ENCODE measurements around the gene TTC21A. TPM values are rescaled to one million over a fixed set of nuclear protein-coding genes. Genes with fewer than 3 reads are reported as not detected.

Gene TTC21A
- total RNA-seq, 6 experiments from 2014 or later, result 1.4 to 3.5 (median 2.5) TPM

DNA sequence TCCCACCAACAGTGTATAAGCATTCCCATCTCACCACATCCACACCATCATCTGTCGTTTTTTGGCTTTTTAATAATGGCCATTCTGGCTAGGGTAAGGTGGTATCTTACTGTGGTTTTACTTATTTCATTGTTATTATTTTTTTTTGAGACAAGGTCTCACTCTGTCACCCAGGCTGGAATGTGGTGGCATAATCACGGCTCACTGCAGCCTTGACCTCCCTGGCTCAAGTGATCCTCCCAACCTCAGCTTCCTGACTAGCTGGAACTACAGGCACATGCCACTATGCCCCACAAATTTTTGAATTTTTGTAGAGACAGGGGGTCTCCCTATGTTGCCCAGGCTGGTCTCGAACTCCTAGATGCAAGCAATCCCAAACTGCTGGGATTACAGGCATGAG lies 56.9 kb downstream of the TTC21A start:
- WGBS (ENCODE audit: insufficient coverage, low coverage, low lambda C conversion rate, missing lambda C conversion rate), result 79% methylated on average over 3 of the region's 3 CpGs

DNA sequence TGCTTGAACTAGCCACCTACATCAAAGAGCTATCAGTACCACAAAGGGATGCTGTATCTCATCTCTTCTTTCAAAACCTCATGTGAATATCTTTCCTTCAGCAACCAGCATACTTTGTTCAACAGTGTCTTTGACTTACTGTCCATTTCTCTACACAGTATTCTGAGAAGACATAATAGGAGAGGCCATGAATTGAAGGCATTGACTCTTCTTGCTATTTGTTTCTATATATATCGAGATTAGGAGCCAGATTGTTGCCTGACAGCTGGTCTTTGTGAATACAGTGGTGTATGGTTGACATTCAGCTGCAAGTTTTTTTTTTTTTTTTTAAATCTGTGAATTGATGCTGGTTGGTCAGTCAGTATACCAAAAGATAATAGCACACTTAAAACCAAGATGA lies 58.0 kb downstream of the TTC21A start:
- Histone ChIP-seq H3K4me1 (peaks cover 0 to 22% (median 8%) of the 10 kb centered on the region in 4 donors), H3K27me3 (no peaks in the 10 kb centered on the region), H3K36me3 (no peaks in the 10 kb centered on the region), H3K27ac (no peak overlapping the region), H3K9me3 (no peaks in the 10 kb centered on the region), H3K4me3 (no peak overlapping the region)
- TF ChIP-seq POLR2A (IDR thresholded peaks at IDR 0.05), result no peak
- TF ChIP-seq, protein P1, sequence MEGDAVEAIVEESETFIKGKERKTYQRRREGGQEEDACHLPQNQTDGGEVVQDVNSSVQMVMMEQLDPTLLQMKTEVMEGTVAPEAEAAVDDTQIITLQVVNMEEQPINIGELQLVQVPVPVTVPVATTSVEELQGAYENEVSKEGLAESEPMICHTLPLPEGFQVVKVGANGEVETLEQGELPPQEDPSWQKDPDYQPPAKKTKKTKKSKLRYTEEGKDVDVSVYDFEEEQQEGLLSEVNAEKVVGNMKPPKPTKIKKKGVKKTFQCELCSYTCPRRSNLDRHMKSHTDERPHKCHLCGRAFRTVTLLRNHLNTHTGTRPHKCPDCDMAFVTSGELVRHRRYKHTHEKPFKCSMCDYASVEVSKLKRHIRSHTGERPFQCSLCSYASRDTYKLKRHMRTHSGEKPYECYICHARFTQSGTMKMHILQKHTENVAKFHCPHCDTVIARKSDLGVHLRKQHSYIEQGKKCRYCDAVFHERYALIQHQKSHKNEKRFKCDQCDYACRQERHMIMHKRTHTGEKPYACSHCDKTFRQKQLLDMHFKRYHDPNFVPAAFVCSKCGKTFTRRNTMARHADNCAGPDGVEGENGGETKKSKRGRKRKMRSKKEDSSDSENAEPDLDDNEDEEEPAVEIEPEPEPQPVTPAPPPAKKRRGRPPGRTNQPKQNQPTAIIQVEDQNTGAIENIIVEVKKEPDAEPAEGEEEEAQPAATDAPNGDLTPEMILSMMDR (IDR thresholded peaks at IDR 0.05), result no peak
- intact Hi-C loops (cut with DNase I), result no loop called here
- 80% methylated on average over 1 of the region's 1 CpG for WGBS (ENCODE audit: insufficient coverage, low coverage, low lambda C conversion rate, missing lambda C conversion rate)
- no peak for ATAC-seq
- no peak for DNase-seq

More for the DNA sequence above, 56.9 kb downstream of the TTC21A start:
- intact Hi-C loops (cut with DNase I), result no loop called here
- Histone ChIP-seq H3K9me3 (no peaks in the 10 kb centered on the region), H3K27me3 (no peaks in the 10 kb centered on the region), H3K4me3 (no peak overlapping the region), H3K36me3 (no peaks in the 10 kb centered on the region), H3K4me1 (peaks cover 0 to 30% (median 9%) of the 10 kb centered on the region in 4 donors), H3K27ac (no peak overlapping the region)
- ATAC-seq (no peak), DNase-seq (no peak)
- TF ChIP-seq POLR2A (IDR thresholded peaks at IDR 0.05), result no peak
- TF ChIP-seq, protein P1 (IDR thresholded peaks at IDR 0.05), result no peak

DNA sequence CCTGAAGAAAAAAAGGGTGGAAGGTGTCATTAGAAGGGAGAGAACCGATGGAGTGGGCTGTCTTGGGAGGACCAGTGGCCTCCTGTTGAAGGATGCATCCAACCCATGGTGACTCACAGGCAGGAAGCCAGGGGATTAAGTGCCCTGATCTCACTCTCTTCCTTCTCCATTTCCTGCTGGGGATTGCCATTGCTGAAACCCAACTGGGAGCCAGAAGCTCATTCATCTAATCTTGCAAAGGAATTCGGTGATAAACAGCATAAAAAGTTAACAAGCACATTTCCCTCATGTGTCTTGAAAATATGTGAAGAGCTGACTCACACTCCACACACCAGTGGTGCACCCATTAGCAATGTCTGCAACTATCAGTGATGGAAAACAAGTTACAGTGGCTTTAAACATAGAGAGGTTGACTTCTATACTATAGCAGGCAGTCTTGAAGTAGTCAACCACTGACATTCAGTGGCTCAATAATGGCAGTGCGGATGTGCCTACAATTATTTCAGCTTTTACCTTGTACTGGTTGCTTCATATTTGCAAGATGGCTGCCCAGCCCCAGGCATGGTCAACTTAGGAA lies 58.7 kb downstream of the TTC21A start:
- H3K27me3 ChIP-seq, result no peaks in the 10 kb centered on the region
- peak; percentile 28 to 79 (median 59) for ATAC-seq
- no peak overlapping the region for H3K4me3 ChIP-seq
- peak overlapping the region; percentile 55 to 88 (median 88) for H3K27ac ChIP-seq
- intact Hi-C loops (cut with DNase I), result no loop called here
- peaks cover 0 to 19% (median 8%) of the 10 kb centered on the region in 4 donors for H3K4me1 ChIP-seq
- H3K36me3 ChIP-seq, result no peaks in the 10 kb centered on the region
- DNase-seq, result no peak
- H3K9me3 ChIP-seq, result no peaks in the 10 kb centered on the region
- no peak for TF ChIP-seq POLR2A (IDR thresholded peaks at IDR 0.05)
- TF ChIP-seq, protein P1 (IDR thresholded peaks at IDR 0.05), result no peak
- WGBS (ENCODE audit: insufficient coverage, low coverage, low lambda C conversion rate, missing lambda C conversion rate), result 72% methylated on average over 2 of the region's 3 CpGs

DNA sequence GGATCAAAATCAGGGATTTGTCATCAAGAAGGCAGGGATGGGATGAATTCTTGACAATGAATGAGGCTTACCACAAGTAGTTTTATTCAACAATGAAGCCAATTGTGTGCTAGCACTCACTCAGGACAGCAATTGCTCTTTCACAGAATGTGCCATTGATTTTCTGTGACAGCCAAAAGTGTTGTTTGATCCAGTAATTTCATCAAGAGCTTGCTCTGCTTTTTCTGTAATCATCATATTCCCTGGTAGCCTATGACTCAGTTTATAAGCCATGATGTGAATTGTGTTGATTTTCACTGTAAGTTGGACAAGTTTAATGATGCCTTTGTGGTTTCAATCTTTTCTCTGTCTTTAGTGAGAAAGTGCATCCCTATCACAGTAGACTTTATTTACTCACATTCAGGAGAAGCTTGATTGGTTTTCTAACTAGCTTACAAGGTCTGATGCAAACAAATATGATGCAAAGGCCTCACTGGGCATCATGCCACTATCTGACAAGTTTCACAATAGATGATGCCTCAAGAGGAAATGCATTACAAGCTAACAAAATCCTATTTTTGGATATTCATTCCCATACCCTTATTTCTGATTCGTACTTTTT lies 59.6 kb downstream of the TTC21A start:
- intact Hi-C loops (cut with DNase I), result no loop called here

More for the DNA sequence above, 59.6 kb downstream of the TTC21A start:
- Histone ChIP-seq H3K4me1 (peaks cover 0 to 23% (median 8%) of the 10 kb centered on the region in 4 donors), H3K4me3 (no peak overlapping the region), H3K9me3 (no peaks in the 10 kb centered on the region), H3K27me3 (no peaks in the 10 kb centered on the region), H3K27ac (peak overlapping the region; percentile 55 to 88 (median 88)), H3K36me3 (no peaks in the 10 kb centered on the region)
- ATAC-seq, result peak; percentile 81 to 87 (median 82)
- peak in 1 of 3 donors; percentile 86 for DNase-seq
- WGBS (ENCODE audit: insufficient coverage, low coverage, low lambda C conversion rate, missing lambda C conversion rate), result 5% methylated on average over 1 of the region's 1 CpG
- peak; percentile 76 for TF ChIP-seq POLR2A (IDR thresholded peaks at IDR 0.05)
- TF ChIP-seq, protein P1 (IDR thresholded peaks at IDR 0.05), result no peak
